ENCODE data around the gene HYDIN.

HYDIN gene

GRCh38 chr16:71230122-71230845 is at the start of gene HYDIN:
Gene HYDIN (minus strand): TSS chr16:71230722. CDS start chr16:71186895, 43,827 bp downstream.
- peak; percentile 73 for DNase-seq

GRCh38 chr16:71276589-71277334 is 46.2 kb upstream of the HYDIN start:
- DNase-seq: no peak

- no peak for DNase-seq
These were observed 42.9 kb upstream of the HYDIN start for GRCh38 chr16:71273384-71273783.

- no peak for DNase-seq
These were observed 33.8 kb upstream of the HYDIN start for GRCh38 chr16:71264299-71264698.

- DNase-seq: no peak
These were observed 33.1 kb upstream of the HYDIN start for GRCh38 chr16:71263582-71263981.

- no peak for DNase-seq
These were observed 31.9 kb upstream of the HYDIN start for GRCh38 chr16:71262391-71262790.

GRCh38 chr16:71260995-71261394 is 30.5 kb upstream of the HYDIN start:
- no peak for DNase-seq

GRCh38 chr16:71259086-71259485 is 28.6 kb upstream of the HYDIN start:
- DNase-seq: no peak

- peak; percentile 43 for DNase-seq
These were observed 27.9 kb upstream of the HYDIN start for GRCh38 chr16:71258372-71258771.

GRCh38 chr16:71257768-71258167 is 27.2 kb upstream of the HYDIN start:
- DNase-seq: no peak

GRCh38 chr16:71255721-71256120 is 25.2 kb upstream of the HYDIN start:
- DNase-seq: peak; percentile 79

- no peak for DNase-seq
These were observed 24.5 kb upstream of the HYDIN start for GRCh38 chr16:71254832-71255525.

GRCh38 chr16:71250461-71251235 is 20.1 kb upstream of the HYDIN start:
- DNase-seq: no peak

- peak; percentile 1 for DNase-seq
These were observed 18.9 kb upstream of the HYDIN start for GRCh38 chr16:71249399-71249798.

- no peak for DNase-seq
These were observed 17.0 kb upstream of the HYDIN start for GRCh38 chr16:71247478-71247877.

GRCh38 chr16:71246309-71246708 is 15.8 kb upstream of the HYDIN start:
- DNase-seq: no peak

GRCh38 chr16:71244521-71244920 is 14.0 kb upstream of the HYDIN start:
- DNase-seq: no peak

GRCh38 chr16:71242601-71243000 is 12.1 kb upstream of the HYDIN start:
- no peak for DNase-seq

- no peak for DNase-seq
These were observed 11.5 kb upstream of the HYDIN start for GRCh38 chr16:71242036-71242435.

GRCh38 chr16:71229344-71229743 is 1.2 kb downstream of the HYDIN start:
- no peak for DNase-seq

GRCh38 chr16:71226229-71227141 is 4.0 kb downstream of the HYDIN start:
- DNase-seq: no peak

- no peak for DNase-seq
These were observed 5.4 kb downstream of the HYDIN start for GRCh38 chr16:71225145-71225544.

Data from NCI-H82 (cell line).